HG03575 (cell line): ENCODE data around the gene SDCBP2.

Experiments
- ATAC-seq: cut with Tn5 transposase; IDR thresholded peaks from one replicate; pipeline ENCODE4 v1.9.1; 2021; ENCODE audit not compliant: unreplicated experiment, insufficient number of reproducible peaks, low FRiP score; ENCODE audit errors: extremely low read depth

Gene SDCBP2

DNA sequence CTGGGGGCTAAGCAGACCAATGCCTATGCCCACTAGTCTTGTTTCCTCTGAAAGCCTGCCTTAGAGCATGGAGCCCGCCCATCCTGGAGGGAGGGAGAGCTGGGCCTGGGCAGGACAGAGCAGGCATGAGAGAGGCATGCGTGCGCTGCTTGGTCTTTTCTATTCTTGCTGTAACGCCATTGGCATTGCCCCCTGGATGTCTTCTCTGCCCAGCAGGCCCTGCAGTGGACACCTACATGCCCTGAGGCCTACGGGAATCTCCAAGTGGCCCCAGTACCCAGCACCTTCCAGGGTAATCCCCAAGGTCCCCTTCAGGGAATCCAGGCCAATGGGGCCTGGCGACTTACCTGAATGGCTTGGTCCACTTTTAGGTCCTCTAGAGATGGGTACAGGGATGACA lies 8.9 kb downstream of the SDCBP2 start:
- no peak for ATAC-seq

DNA sequence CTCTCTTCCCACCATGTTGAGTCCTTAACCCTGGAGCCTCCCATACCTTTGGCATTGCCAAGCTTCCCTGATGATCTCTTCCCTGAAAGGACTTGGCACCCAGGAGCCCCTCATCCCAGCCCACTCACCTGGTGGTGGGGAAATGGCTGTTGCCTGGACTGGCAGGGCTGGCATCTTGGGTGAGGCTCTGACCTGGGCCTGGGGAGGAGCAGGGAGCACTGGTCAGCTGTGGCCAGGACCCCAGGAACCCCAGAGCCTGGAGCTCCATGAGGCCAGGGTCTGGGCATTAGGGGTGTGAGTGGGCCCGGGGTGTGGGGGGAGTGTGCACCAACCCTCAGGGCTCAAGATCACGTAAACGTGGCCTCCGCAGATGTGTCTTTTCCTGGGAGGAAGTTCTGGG lies 9.5 kb downstream of the SDCBP2 start:
- ATAC-seq, result no peak

DNA sequence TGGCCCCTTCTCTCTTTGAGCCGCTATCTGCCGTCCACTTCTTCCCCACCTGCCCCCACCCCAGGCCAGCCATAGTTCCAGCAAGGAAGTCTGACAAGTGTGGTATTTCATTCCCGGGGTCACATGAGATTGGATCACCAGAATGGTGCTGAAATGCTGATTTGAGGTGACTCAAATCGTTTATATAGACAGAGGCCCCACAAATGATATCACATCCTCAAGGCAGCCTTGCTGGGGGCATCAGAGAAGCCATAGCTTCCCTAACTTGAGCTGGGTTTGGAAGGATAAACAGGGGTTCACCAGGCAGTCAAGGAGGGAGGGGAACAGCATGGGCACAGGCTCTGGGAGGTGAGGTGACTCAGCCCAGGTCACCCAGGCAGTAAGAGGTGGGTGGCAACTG lies 9.9 kb downstream of the SDCBP2 start:
- ATAC-seq, result no peak

DNA sequence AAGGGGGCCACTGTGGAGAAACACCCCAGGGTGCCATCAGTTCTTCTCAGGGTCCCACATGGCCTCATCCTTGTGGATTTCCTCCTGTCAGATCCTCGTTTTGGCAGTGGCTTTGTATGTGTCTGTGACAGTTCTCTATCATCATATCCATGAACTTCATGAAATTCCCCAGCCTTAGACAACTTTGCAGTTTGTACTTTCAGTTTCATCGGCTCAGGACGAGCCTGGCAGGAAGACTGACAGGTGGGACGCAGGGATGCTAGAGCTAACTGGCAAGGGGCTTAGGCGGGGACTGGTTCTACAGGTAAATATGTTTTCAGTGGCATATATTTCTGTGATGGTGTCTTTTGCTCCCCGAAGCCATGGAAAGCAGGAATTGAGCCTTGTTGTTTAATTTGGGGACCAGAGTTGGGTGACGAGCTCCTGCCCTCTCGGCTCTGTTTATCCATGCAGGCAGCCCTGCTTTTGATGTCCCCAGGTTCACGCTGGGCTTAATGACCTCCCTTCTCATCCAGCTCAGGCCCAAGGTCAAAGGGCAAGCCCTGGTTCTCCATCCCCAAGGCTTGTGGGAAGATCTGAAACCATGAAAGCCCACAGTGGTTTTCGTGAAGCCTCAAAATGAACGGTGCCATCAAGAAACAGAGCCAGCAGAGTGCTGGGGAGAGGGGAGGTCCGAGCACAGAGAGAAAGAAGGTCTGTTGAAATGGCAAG lies 11.2 kb downstream of the SDCBP2 start:
- ATAC-seq, result no peak

DNA sequence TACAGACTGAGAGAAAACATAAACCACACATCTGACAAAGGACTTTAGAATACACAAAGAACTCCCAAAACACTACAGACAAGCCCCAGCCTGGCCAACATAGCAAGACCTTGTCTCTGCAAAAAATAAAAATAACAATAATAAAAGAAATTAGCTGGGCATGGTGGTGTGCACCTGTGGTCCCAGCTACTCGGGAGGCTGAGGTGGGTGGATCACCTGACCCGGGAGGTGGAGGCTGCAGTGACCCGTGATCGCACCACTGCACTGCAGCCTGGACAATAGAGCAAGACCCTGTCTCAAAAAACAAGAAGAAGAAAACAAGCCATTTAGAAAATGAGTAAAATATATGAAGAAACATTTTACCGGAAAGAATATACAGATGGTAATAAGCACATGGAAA lies 13.1 kb downstream of the SDCBP2 start:
- no peak for ATAC-seq

DNA sequence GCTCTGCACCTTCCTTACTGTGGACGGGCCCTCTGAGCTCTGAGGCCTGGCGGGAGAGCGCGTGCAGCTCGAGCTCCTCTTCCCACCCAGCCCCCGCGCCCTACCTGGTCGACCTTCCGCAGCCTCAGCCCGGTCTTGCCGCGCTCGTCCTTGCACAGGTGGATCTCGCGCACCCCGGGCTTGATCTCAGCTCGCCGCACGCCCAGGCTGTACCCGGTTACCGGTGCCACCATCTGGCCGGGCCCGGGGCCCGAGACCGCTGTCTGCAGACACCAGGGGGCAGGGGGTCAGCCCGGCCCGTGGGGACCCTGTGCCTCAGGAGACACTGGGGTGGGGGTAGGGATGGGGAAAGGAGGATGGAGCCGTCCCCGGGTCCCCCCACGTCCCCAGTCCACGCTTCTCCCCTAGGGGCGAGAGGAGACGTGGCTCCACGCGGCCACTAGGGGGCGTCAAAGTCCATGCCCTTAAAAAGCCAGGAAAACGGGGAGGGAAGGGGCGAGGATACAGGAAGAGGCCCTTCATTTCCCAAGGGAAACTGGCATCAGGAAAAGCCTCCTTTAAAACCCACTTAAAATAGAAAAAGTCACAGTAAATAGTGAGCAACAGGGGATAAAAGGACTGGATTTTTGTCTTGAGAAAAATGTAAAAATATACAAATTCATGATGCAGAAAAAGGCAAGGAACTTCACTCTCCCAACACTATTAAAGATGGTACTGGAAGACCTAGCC lies 15.5 kb downstream of the SDCBP2 start:
- no peak for ATAC-seq

DNA sequence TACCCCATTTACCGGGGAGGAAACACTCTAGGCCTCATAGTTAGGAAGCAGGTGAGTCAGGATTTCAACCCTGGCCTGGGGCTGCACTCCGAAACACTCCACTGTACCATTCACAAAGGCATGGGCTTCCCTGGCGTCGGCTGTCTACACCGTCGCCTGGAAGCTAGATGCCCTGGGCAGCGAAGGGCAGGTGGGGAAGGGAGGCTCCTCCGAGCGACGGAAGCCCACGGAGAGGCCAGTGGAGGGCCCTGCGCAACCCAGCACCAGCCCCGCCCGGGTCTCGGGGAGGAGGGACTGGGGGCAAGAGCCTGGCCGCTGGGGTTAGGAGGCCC lies 16.1 kb downstream of the SDCBP2 start:
- no peak for ATAC-seq

DNA sequence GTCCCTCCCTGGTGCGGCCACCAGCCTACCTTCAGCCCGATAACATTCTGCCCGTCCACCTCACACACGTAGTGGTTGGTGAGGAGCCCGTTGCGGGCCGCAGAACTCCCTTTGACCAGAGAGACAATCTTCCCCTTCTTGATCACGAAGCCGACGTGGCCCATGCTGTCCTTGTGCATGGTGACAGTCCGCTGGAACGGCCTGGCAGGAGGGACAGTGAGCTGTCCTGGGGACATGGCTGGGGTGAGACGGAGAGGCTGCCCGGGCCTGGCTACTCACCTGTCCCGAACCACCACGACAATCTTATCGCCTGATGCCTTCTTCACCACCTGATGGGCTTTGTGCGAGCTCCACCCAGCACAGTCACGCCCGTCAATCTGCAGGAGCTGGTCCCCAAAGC lies 16.6 kb downstream of the SDCBP2 start:
- no peak for ATAC-seq

DNA sequence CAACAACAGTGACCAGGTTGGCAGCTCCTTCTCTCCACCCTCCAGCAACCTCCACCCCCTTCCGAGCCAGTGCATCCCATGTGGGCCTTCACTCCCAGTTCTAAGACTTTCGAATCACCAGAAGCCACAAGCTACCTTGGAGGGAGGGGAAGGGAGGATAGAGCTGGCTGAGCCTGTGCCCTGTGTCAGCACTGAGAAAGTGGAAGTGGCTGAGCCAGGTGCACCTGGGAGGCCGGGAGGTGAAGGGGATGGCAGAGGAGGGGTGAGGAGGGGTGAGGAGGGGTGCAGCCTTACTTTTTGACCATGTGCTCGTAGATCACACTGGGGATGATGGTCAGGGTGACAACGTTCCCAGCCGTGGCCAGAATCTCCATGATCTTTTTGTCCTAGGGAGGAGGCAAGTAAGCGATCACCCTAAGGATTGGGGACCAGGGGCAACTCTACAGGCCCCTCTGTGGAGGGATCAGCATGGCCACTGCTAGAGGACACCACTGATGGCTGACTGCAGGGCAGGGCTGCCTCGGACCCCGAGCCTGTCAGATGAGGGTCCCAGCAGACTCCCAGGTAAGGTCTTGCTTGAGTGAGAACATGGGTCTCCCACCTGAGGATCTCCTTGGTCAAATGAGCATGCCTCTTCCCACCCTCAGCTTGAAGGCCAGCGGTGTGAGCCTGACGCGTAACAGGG lies 18.3 kb downstream of the SDCBP2 start:
- ATAC-seq, result no peak

DNA sequence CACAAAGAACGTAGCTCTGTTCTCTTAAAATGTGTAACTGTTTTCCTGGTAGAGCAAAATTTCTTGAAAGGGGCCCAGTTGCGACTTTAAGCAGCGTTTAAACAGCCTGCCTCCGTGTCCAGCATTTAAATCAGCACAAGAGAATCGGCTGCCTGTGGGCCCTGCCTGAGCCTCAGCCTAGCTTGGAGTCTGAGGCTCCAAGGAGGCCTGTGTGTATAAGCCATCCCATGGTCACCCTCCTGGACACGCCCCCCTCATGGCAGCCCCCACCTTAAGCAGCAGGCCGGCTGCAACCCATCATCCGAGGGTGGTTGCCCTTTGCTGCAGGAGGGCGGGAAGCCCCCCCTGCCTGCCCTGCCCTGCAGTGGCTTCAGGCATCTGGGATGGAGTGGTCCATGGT lies 18.9 kb downstream of the SDCBP2 start:
- ATAC-seq, result no peak

DNA sequence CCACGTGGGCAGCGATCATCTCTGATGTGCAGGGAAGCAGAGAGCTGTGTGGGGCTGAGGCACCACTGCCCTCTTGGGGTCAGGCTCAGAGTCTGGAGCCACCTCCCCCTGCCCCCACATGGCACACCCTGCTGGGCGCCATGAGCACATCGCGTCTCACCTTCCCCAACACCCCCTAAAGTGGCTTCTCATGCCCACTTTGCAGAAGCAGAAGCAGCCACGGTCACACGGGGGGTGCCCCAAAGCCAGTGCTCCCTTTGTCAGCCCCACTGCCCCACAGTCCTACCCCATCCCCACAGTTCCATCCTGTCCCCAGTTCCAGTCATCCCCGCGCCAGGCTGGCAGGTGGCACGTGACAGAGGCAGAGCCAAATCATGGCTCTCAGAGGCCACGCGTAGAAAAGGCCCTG lies 19.5 kb downstream of the SDCBP2 start:
- ATAC-seq, result no peak

DNA sequence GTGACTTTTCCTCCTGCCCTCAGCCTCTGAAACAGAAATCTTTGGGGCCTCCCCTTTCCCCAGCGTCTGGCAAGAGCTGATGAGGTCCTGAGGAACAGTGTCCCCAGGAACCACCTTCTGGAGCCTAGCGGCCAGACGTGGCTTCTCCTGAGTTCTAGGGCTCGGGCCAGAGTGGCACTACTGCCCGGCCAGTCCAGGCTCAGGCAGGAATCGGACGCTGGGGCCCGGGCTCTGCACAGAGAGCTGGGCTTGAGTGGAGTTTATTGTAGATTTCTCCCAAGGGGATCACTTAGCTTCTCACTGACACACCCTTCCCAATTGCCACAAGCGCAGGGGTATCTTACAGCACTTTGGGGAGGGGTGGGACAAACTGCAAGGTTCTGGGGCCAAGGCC lies 20.2 kb downstream of the SDCBP2 start:
- no peak for ATAC-seq

DNA sequence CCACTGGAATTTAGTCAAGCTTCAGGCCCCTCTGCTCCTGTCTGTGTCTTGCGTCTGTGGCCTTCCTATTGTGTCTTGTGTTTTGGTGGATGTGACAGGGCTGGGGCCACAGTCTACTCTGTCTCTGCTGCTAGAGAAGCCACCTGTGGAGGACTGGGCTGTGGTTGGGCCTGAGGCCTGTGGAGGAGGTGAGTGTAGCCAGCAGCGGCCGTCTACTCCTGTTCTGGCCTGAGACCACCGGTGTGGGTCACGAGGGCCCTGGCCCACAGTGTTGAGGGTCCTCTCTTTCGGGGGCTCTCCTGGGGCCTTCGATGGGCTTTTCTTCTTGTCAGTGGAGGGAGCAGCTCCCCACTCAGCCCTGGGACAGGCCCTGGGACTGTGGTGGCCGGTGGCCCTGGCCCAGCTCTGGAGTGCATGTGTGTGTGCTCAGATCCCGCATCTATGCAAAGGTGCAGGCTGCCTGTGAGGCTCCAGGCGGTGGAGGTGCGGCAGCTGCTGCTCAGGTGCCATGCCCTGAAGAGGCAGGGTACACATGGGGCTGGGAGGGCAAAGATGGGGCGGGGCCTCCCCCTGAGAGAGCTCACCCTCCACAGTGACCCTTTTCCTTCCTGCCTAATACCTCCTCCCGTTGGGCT lies 20.8 kb downstream of the SDCBP2 start:
- no peak for ATAC-seq

DNA sequence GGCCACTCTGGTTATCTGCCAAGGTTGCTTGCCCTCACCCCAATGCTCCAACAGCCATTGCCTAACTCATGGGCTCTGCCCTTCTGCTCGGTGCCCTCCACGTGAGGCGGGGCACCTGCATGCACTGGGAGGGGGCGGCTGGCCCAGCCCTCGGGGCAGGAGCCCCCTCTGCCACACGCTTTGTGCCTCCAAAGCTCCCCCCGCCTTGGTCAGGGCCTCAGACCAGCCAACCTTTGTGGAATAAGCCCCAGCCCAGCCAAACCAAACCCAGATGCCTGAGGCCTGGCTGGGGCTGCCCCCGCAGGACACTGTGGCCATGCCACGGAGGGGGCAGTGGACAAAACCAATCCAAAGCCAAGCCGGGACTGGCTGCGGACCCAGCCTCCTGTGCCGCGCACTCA lies 21.4 kb downstream of the SDCBP2 start:
- ATAC-seq, result no peak

DNA sequence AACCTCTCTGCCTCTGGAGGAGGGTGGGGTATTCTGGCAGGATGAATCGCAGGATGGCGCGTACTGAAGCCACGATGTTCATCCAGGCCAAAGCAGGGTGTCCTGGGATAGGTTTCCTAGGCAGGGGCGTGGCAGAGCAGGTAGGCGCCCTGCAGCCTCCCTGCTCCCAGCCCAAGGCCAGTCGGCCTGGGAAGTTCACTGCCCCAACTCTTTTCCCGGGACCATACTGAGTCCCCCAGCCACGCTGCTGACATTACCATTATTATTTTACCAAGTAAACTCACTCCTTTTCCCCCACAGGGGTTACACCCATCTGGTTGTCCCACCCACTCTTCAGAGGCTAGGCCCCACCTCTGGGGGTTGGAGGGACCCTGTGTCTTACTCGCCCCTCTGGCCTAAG lies 21.8 kb downstream of the SDCBP2 start:
- no peak for ATAC-seq

DNA sequence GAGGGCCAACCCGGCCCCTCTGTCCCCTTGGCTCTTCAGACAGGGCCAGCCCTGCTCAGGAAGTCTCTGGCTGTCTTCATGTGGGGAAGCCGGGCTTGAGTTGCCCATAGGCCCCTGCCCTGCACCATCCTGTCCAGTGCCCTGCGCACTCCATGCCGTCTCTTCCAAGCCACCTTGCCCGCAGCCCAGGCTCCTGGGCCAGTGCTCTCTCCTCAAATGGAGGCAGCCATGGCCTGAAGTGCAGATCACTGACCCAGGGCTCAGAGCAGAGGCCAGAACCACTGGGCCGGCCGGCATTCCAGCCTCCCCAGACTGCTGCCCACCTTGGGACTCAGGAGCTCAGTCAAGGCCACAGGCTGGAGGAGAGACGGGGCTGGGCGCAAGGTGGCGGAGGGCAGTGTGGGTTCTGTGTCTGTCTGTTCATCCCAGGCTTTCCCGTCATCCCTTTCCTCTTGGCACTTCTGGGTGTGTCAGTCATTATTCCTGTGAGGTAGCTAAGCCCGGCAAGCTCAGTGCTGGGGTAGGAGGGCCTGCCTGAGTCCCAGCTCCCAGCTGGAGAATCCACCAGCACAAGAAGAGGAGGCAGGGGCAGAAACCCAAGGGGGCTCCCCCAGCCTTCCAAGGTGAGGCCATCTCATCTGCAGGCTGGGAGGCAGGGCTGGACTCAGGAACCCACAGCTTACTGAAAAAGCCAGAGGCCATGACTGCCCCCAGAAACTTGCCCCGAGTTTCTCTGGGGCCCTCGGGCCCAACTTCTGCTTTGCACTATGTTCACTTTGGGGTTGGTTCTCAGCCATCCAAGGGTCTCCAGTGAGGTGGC lies 22.4 kb downstream of the SDCBP2 start:
- no peak for ATAC-seq

DNA sequence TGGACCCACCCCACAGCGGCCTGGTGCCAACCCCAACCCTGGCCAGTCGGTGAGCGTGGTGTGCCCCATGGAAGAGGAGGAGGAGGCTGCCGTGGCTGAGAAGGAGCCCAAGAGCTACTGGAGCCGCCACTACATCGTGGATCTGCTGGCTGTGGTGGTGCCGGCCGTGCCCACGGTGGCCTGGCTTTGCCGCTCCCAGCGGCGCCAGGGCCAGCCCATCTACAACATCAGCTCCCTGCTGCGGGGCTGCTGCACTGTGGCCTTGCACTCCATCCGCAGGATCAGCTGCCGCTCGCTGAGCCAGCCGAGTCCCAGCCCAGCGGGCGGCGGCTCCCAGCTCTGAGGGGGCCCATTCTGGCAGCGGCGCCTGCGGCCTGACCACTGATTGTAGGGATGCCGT lies 23.2 kb downstream of the SDCBP2 start:
- no peak for ATAC-seq

DNA sequence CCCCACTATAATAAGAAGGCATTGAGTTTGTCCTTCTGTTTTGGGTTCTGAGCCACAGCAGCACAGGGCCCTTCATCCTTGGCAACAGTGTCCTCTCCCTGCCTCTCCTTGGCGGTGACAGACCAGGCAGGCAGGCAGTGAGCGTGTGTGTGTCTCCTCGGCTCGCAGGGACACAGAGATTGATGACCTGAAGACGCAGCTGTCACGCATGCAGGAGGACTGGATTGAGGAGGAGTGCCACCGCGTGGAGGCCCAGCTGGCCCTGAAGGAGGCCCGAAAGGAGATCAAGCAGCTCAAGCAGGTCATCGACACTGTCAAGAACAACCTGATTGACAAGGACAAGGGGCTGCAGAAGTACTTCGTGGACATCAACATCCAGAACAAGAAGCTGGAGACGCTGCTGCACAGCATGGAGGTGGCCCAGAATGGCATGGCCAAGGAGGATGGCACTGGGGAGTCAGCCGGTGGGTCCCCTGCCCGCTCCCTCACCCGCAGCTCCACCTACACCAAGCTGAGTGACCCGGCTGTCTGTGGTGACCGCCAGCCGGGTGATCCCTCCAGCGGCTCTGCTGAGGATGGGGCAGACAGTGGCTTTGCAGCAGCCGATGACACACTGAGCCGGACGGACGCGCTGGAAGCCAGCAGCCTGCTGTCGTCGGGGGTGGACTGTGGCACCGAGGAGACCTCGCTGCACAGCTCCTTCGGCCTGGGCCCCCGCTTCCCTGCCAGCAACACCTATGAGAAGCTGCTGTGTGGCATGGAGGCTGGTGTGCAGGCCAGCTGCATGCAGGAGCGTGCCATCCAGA lies 24.0 kb downstream of the SDCBP2 start:
- ATAC-seq, result no peak
